ENCODE data around the gene NINJ2. TPM values are rescaled to one million over a fixed set of nuclear protein-coding genes. Genes with fewer than 3 reads are reported as not detected.

NINJ2 gene
- polyA plus RNA-seq, 1 donor from 2014 or later: not detected

- Histone ChIP-seq H3K36me3 (ENCODE audit: insufficient read depth, low read length) (no peaks in the 10 kb centered on the region), H3K27ac (ENCODE audit: low read length) (no peak overlapping the region), H3K4me3 (ENCODE audit: low read length) (no peak overlapping the region), H3K4me2 (ENCODE audit: low read length) (no peak overlapping the region), H3K27me3 (ENCODE audit: insufficient read depth, low read depth, low read length) (no peaks in the 10 kb centered on the region), H3K79me2 (replicated peaks; ENCODE audit: insufficient read depth, low read length) (no peaks in the 10 kb centered on the region), H3K9me3 (ENCODE audit: low read length) (no peaks in the 10 kb centered on the region), H3K9ac (ENCODE audit: low read length) (no peak overlapping the region), H3K9me2 (ENCODE audit: insufficient read depth, low read length) (no peaks in the 10 kb centered on the region), H3F3A (ENCODE audit: insufficient read depth, low read length, poor library complexity, severe bottlenecking) (no peaks in the 10 kb centered on the region), H2AFZ (ENCODE audit: low read depth, low read length) (no peak overlapping the region), H4K20me1 (ENCODE audit: insufficient read depth) (no peaks in the 10 kb centered on the region)
- TF ChIP-seq RAD21 (conservative IDR thresholded peaks at IDR 0.05) (no peak), EZH2 (IDR thresholded peaks at IDR 0.05; ENCODE audit: borderline replicate concordance, insufficient read depth, low read length, poor library complexity, severe bottlenecking) (no peak), TAF1 (IDR thresholded peaks at IDR 0.05; ENCODE audit: low read depth) (no peak), EP300 (conservative IDR thresholded peaks at IDR 0.05; ENCODE audit: poor library complexity, severe bottlenecking) (no peak), MXI1 (conservative IDR thresholded peaks at IDR 0.05; ENCODE audit: poor library complexity, severe bottlenecking) (no peak), SMC3 (conservative IDR thresholded peaks at IDR 0.05; ENCODE audit: poor library complexity) (no peak), POLR2AphosphoS5 (IDR thresholded peaks at IDR 0.05) (no peak)
- TF ChIP-seq, protein P1, sequence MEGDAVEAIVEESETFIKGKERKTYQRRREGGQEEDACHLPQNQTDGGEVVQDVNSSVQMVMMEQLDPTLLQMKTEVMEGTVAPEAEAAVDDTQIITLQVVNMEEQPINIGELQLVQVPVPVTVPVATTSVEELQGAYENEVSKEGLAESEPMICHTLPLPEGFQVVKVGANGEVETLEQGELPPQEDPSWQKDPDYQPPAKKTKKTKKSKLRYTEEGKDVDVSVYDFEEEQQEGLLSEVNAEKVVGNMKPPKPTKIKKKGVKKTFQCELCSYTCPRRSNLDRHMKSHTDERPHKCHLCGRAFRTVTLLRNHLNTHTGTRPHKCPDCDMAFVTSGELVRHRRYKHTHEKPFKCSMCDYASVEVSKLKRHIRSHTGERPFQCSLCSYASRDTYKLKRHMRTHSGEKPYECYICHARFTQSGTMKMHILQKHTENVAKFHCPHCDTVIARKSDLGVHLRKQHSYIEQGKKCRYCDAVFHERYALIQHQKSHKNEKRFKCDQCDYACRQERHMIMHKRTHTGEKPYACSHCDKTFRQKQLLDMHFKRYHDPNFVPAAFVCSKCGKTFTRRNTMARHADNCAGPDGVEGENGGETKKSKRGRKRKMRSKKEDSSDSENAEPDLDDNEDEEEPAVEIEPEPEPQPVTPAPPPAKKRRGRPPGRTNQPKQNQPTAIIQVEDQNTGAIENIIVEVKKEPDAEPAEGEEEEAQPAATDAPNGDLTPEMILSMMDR (IDR thresholded peaks at IDR 0.05; ENCODE audit: poor library complexity, severe bottlenecking): no peak
- TF ChIP-seq, protein P2, sequence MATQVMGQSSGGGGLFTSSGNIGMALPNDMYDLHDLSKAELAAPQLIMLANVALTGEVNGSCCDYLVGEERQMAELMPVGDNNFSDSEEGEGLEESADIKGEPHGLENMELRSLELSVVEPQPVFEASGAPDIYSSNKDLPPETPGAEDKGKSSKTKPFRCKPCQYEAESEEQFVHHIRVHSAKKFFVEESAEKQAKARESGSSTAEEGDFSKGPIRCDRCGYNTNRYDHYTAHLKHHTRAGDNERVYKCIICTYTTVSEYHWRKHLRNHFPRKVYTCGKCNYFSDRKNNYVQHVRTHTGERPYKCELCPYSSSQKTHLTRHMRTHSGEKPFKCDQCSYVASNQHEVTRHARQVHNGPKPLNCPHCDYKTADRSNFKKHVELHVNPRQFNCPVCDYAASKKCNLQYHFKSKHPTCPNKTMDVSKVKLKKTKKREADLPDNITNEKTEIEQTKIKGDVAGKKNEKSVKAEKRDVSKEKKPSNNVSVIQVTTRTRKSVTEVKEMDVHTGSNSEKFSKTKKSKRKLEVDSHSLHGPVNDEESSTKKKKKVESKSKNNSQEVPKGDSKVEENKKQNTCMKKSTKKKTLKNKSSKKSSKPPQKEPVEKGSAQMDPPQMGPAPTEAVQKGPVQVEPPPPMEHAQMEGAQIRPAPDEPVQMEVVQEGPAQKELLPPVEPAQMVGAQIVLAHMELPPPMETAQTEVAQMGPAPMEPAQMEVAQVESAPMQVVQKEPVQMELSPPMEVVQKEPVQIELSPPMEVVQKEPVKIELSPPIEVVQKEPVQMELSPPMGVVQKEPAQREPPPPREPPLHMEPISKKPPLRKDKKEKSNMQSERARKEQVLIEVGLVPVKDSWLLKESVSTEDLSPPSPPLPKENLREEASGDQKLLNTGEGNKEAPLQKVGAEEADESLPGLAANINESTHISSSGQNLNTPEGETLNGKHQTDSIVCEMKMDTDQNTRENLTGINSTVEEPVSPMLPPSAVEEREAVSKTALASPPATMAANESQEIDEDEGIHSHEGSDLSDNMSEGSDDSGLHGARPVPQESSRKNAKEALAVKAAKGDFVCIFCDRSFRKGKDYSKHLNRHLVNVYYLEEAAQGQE (IDR thresholded peaks at IDR 0.05; ENCODE audit: borderline replicate concordance): no peak
Observed at GRCh38 chr12:615620-616019, 47.6 kb downstream of the NINJ2 start.

GRCh38 chr12:614411-614970, 48.8 kb downstream of the NINJ2 start:
- H3K36me3 ChIP-seq (ENCODE audit: insufficient read depth, low read length): no peaks in the 10 kb centered on the region
- H3K79me2 ChIP-seq (replicated peaks; ENCODE audit: insufficient read depth, low read length): no peaks in the 10 kb centered on the region
- H3F3A ChIP-seq (ENCODE audit: insufficient read depth, low read length, poor library complexity, severe bottlenecking): no peaks in the 10 kb centered on the region
- no peak overlapping the region for H3K27ac ChIP-seq (ENCODE audit: low read length)
- no peak overlapping the region for H3K4me2 ChIP-seq (ENCODE audit: low read length)
- TF ChIP-seq TAF1 (IDR thresholded peaks at IDR 0.05; ENCODE audit: low read depth) (no peak), MXI1 (conservative IDR thresholded peaks at IDR 0.05; ENCODE audit: poor library complexity, severe bottlenecking) (no peak), EP300 (conservative IDR thresholded peaks at IDR 0.05; ENCODE audit: poor library complexity, severe bottlenecking) (no peak), RAD21 (conservative IDR thresholded peaks at IDR 0.05) (no peak), EZH2 (IDR thresholded peaks at IDR 0.05; ENCODE audit: borderline replicate concordance, insufficient read depth, low read length, poor library complexity, severe bottlenecking) (no peak), POLR2AphosphoS5 (IDR thresholded peaks at IDR 0.05) (no peak), SMC3 (conservative IDR thresholded peaks at IDR 0.05; ENCODE audit: poor library complexity) (no peak)
- TF ChIP-seq, protein P1 (IDR thresholded peaks at IDR 0.05; ENCODE audit: poor library complexity, severe bottlenecking): no peak
- TF ChIP-seq, protein P2 (IDR thresholded peaks at IDR 0.05; ENCODE audit: borderline replicate concordance): no peak
- no peak overlapping the region for H3K4me3 ChIP-seq (ENCODE audit: low read length)
- no peaks in the 10 kb centered on the region for H3K9me2 ChIP-seq (ENCODE audit: insufficient read depth, low read length)
- no peaks in the 10 kb centered on the region for H4K20me1 ChIP-seq (ENCODE audit: insufficient read depth)
- no peak overlapping the region for H2AFZ ChIP-seq (ENCODE audit: low read depth, low read length)
- no peaks in the 10 kb centered on the region for H3K27me3 ChIP-seq (ENCODE audit: insufficient read depth, low read depth, low read length)
- H3K9ac ChIP-seq (ENCODE audit: low read length): no peak overlapping the region
- no peaks in the 10 kb centered on the region for H3K9me3 ChIP-seq (ENCODE audit: low read length)
